ENCODE data around the gene TSBP1. TPM values are rescaled to one million over a fixed set of nuclear protein-coding genes. Genes with fewer than 3 reads are reported as not detected.
"Not testable (repeated sequence)": the region's sequence is repeated elsewhere in the genome, so short reads cannot be mapped to it uniquely, and the experiment has no call there.

TSBP1 gene
- total RNA-seq, 2 experiments from 2014 or later: not detected

GRCh38 chr6:32337186-32337805 is 34.4 kb downstream of the TSBP1 start:
- no peaks in the 10 kb centered on the region for H3K36me3 Mint-ChIP-seq
- H3K9me3 Mint-ChIP-seq: no peaks in the 10 kb centered on the region
- H3K27ac Mint-ChIP-seq: no peak overlapping the region
- H3K27me3 Mint-ChIP-seq: peaks cover 10% of the 10 kb centered on the region
- DNase-seq: no peak
- H3K4me3 Mint-ChIP-seq: no peak overlapping the region
- no peaks in the 10 kb centered on the region for H3K4me1 Mint-ChIP-seq

DNA sequence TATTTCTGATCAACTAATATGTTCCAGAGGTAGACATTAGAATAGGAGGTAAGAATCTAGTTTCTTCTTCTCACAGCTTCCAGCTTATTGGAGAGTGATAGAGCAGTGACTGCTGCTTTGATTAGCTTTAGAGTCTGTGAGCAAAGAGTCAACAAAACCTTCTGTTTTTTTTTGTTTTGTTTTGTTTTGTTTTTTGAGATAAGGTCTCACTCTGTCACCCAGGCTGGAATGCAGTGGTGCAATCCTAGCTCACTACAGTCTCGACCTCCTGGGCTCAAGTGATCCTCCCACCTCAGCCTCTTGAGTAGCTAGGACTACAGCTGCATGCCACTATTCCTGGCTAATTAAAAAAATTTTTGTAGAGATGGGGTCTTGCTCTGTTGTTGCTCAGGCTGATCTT is 39.3 kb downstream of the TSBP1 start:
- Mint-ChIP-seq H3K9me3 (no peaks in the 10 kb centered on the region), H3K27ac (no peak overlapping the region), H3K36me3 (no peaks in the 10 kb centered on the region), H3K4me3 (no peak overlapping the region), H3K4me1 (no peaks in the 10 kb centered on the region), H3K27me3 (peaks cover 10% of the 10 kb centered on the region)
- no peak for DNase-seq

GRCh38 chr6:32329141-32329540 is 42.6 kb downstream of the TSBP1 start:
- peaks cover 6% of the 10 kb centered on the region for H3K4me1 Mint-ChIP-seq
- no peaks in the 10 kb centered on the region for H3K9me3 Mint-ChIP-seq

DNA sequence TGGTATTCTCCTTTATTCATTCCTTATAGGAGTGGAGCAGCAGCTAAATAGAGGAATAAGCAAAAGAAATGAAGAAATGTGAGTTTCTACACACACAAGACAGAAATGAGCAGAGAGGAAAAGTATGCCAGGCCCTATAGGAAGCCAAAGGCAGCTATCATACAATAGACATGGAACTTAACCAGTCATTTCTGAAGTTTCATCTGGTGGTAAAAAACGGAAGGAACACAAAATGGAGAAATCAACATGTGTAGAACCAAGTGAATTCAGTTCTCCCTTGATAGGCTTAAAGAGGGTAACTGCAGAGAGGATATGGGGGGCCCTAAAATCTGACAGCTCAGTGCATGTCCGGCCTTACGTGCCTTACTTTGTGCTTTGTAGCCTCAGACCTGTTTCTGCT is 44.6 kb downstream of the TSBP1 start:
- Mint-ChIP-seq H3K27ac (no peak overlapping the region), H3K9me3 (no peaks in the 10 kb centered on the region), H3K27me3 (peaks cover 14% of the 10 kb centered on the region), H3K4me3 (no peak overlapping the region), H3K36me3 (no peaks in the 10 kb centered on the region), H3K4me1 (peaks cover 6% of the 10 kb centered on the region)
- no peak for DNase-seq

More at GRCh38 chr6:32329141-32329540, 42.6 kb downstream of the TSBP1 start:
- no peaks in the 10 kb centered on the region for H3K36me3 Mint-ChIP-seq
- peaks cover 11% of the 10 kb centered on the region for H3K27me3 Mint-ChIP-seq
- no peak overlapping the region for H3K27ac Mint-ChIP-seq
- no peak overlapping the region for H3K4me3 Mint-ChIP-seq
- no peak for DNase-seq

- H3K27ac Mint-ChIP-seq: no peak overlapping the region
These were observed 53.2 kb downstream of the TSBP1 start for GRCh38 chr6:32318501-32318900.

GRCh38 chr6:32317541-32317940 is 54.2 kb downstream of the TSBP1 start:
- Mint-ChIP-seq H3K36me3 (no peaks in the 10 kb centered on the region), H3K4me1 (no peaks in the 10 kb centered on the region), H3K4me3 (no peak overlapping the region), H3K27me3 (peaks cover 4% of the 10 kb centered on the region), H3K9me3 (no peaks in the 10 kb centered on the region), H3K27ac (no peak overlapping the region)
- no peak for DNase-seq

More at GRCh38 chr6:32318501-32318900, 53.2 kb downstream of the TSBP1 start:
- Mint-ChIP-seq H3K27me3 (peaks cover 9% of the 10 kb centered on the region), H3K4me3 (no peak overlapping the region), H3K36me3 (no peaks in the 10 kb centered on the region), H3K9me3 (no peaks in the 10 kb centered on the region), H3K4me1 (no peaks in the 10 kb centered on the region)
- DNase-seq: no peak

- no peak for DNase-seq
- Mint-ChIP-seq H3K27me3 (peaks cover 13% of the 10 kb centered on the region), H3K4me3 (no peak overlapping the region), H3K9me3 (no peaks in the 10 kb centered on the region), H3K36me3 (no peaks in the 10 kb centered on the region), H3K27ac (no peak overlapping the region), H3K4me1 (no peaks in the 10 kb centered on the region)
These were observed 57.7 kb downstream of the TSBP1 start for GRCh38 chr6:32313964-32314363.

GRCh38 chr6:32298632-32299336 is 72.9 kb downstream of the TSBP1 start:
- Mint-ChIP-seq H3K36me3 (no peaks in the 10 kb centered on the region), H3K27me3 (peaks cover 18% of the 10 kb centered on the region), H3K4me1 (peaks cover under 1% of the 10 kb centered on the region), H3K9me3 (no peaks in the 10 kb centered on the region), H3K4me3 (no peak overlapping the region), H3K27ac (no peak overlapping the region)
- no peak for DNase-seq

- H3K27me3 Mint-ChIP-seq: peaks cover 46% of the 10 kb centered on the region
- not testable (repeated sequence) for H3K4me3 Mint-ChIP-seq, H3K27ac Mint-ChIP-seq, H3K36me3 Mint-ChIP-seq, H3K9me3 Mint-ChIP-seq, H3K4me1 Mint-ChIP-seq, DNase-seq
These were observed 76.7 kb downstream of the TSBP1 start for GRCh38 chr6:32294980-32295379.

DNA sequence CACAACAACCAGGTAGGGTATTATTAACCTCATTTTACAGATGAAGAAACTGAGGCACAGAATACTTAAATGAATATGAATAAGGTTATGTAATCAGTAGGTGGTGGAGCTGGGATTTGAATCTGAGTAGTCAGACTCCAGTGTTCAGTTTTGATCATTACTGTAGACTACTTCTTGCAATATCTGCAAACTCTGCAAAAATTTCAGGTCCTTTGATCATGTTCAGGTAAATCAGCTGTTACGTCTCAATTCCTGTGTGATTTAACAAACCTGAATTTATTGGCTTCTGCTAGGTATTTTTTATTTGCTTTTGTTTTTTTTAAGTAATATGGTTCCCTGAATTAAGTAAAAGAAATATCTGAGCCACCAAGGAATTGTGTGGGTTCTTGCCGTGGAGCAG is 77.1 kb downstream of the TSBP1 start:
- H3K4me1 Mint-ChIP-seq: no peaks in the 10 kb centered on the region
- no peak overlapping the region for H3K4me3 Mint-ChIP-seq
- no peak for DNase-seq
- no peaks in the 10 kb centered on the region for H3K36me3 Mint-ChIP-seq
- H3K27ac Mint-ChIP-seq: no peak overlapping the region
- H3K9me3 Mint-ChIP-seq: no peaks in the 10 kb centered on the region
- peaks cover 46% of the 10 kb centered on the region for H3K27me3 Mint-ChIP-seq

GRCh38 chr6:32293695-32294094 is 78.0 kb downstream of the TSBP1 start:
- Mint-ChIP-seq H3K27me3 (peaks cover 46% of the 10 kb centered on the region), H3K4me3 (no peak overlapping the region), H3K9me3 (no peaks in the 10 kb centered on the region), H3K4me1 (no peaks in the 10 kb centered on the region), H3K27ac (no peak overlapping the region), H3K36me3 (no peaks in the 10 kb centered on the region)
- no peak for DNase-seq

DNA sequence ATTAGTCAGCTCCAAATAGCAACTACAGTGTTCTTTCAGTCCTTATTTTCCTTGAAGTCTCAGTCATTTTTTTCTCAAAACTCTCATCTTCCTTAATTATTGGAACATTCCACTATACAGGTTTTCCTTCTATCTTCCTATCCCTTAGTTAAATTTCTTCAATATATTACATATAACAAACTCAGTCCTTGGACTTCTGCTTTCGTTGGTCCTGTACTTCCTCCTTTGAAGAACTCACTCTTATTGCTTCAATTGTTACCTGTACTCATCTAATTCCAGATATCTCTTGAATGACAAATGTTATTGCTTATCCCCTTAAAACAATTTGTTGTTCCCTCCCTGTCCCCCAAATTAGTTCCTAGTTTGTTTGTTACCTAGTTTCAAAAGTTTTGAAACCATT is 80.2 kb downstream of the TSBP1 start:
- Mint-ChIP-seq H3K4me1 (no peaks in the 10 kb centered on the region), H3K27me3 (peaks cover 50% of the 10 kb centered on the region), H3K36me3 (no peaks in the 10 kb centered on the region), H3K4me3 (no peak overlapping the region), H3K9me3 (no peaks in the 10 kb centered on the region), H3K27ac (no peak overlapping the region)
- no peak for DNase-seq

GRCh38 chr6:32290886-32291450 is 80.7 kb downstream of the TSBP1 start:
- H3K9me3 Mint-ChIP-seq: no peaks in the 10 kb centered on the region
- H3K4me3 Mint-ChIP-seq: no peak overlapping the region
- peaks cover 46% of the 10 kb centered on the region for H3K27me3 Mint-ChIP-seq
- H3K27ac Mint-ChIP-seq: no peak overlapping the region
- no peak for DNase-seq
- H3K4me1 Mint-ChIP-seq: no peaks in the 10 kb centered on the region
- H3K36me3 Mint-ChIP-seq: no peaks in the 10 kb centered on the region

DNA sequence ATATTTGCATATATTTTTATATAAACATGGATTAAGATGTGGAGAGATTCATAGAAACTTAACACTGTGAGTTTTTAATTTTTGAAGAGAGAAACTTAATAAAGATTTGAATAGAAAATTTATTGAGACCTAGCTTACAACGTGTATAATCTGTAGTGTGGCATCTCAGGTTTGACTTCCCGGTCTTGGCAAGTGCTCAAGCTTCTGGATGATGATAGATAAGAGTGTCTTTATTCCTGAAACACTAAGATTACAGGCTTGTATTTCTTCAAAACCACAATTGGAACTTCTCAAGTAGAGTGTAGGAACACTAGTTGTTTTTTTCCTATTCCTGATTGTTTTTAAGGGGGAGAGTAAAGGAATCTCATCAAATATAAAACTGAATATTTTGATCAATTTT is 83.3 kb downstream of the TSBP1 start:
- Mint-ChIP-seq H3K36me3 (no peaks in the 10 kb centered on the region), H3K9me3 (no peaks in the 10 kb centered on the region), H3K4me1 (no peaks in the 10 kb centered on the region), H3K4me3 (no peak overlapping the region), H3K27me3 (peaks cover 35% of the 10 kb centered on the region), H3K27ac (no peak overlapping the region)
- DNase-seq: no peak

GRCh38 chr6:32273801-32274577 is 97.7 kb downstream of the TSBP1 start:
- H3K36me3 Mint-ChIP-seq, H3K9me3 Mint-ChIP-seq, DNase-seq, H3K4me3 Mint-ChIP-seq, H3K27me3 Mint-ChIP-seq: not testable (repeated sequence)
- Mint-ChIP-seq H3K4me1 (peaks cover 18% of the 10 kb centered on the region), H3K27ac (peak overlapping the region; percentile 3)

All from activated naive CD8-positive, alpha-beta T cell treated with anti-CD3 and anti-CD28 coated beads for 36 hours (primary cell).